HepG2 (cell line): ENCODE measurements around the gene ATP8B1. TPM values are rescaled to one million over a fixed set of nuclear protein-coding genes. Genes with fewer than 3 reads are reported as not detected.
A peak's percentile ranks its signal among the peaks of the same experiment; 100 is the strongest.

Experiments used
- CEBPB ChIP-seq: IDR thresholded peaks from 2 replicates; pipeline ENCODE4 v1.6.1; 2011; ENCODE audit warnings: low read depth, low read length, improper control_type of control experiment, borderline replicate concordance
- ELK4 ChIP-seq: sonication (generic); formaldehyde crosslinking; IDR thresholded peaks from 2 replicates; pipeline ENCODE4 v1.9.0; 2021; ENCODE audit warnings: missing genetic modification reagents, borderline replicate concordance
- ETV5 ChIP-seq: IDR thresholded peaks from 2 replicates; pipeline ENCODE4 v1.6.1; 2018; ENCODE audit warnings: missing biosample characterization, missing genetic modification reagents, inconsistent platforms, borderline replicate concordance
- JUN ChIP-seq: sonication (generic); formaldehyde crosslinking; IDR thresholded peaks from 2 replicates; pipeline ENCODE4 v1.4.0; 2020; ENCODE audit warnings: mild to moderate bottlenecking, missing genetic modification reagents
- NR2F1 ChIP-seq, 2 experiments: fragments of 450-650 bp in 1 of 2; formaldehyde crosslinking in 1 of 2; IDR thresholded peaks; 2 replicates each; pipeline versions ENCODE4 v1.5.0 to v1.6.1; 2016 to 2020; ENCODE audit warnings: mild to moderate bottlenecking in 1 of 2, missing compliant biosample characterization in 1 of 2, missing genetic modification reagents in 1 of 2, moderate library complexity in 1 of 2
- NR2F6 ChIP-seq, 2 experiments: IDR thresholded peaks; 2 replicates each; pipeline ENCODE4 v1.6.1; 2016; ENCODE audit warnings: antibody characterized with exemption in 1 of 2, mild to moderate bottlenecking in 1 of 2
- POGZ ChIP-seq: sonication (generic); formaldehyde crosslinking; IDR thresholded peaks from 2 replicates; pipeline ENCODE4 v1.4.0; 2020; ENCODE audit warnings: mild to moderate bottlenecking, missing genetic modification reagents
- SRSF9 ChIP-seq: fragments of 200-400 bp; formaldehyde crosslinking; IDR thresholded peaks from 2 replicates; pipeline ENCODE4 v1.6.1; 2018; ENCODE audit warnings: borderline replicate concordance, mild to moderate bottlenecking, low read depth, low read length; ENCODE audit not compliant: insufficient read depth, poor library complexity, severe bottlenecking
- TARDBP ChIP-seq: sonication (generic); formaldehyde crosslinking; IDR thresholded peaks from 2 replicates; pipeline ENCODE4 v1.8.0; 2022; ENCODE audit warnings: mild to moderate bottlenecking, missing genetic modification reagents
- ZNF282 ChIP-seq: fragments of 450-650 bp; IDR thresholded peaks from 2 replicates; pipeline ENCODE4 v1.6.1; 2018; ENCODE audit not compliant: partially characterized antibody
- ZNF460 ChIP-seq: sonication (generic); formaldehyde crosslinking; IDR thresholded peaks from 2 replicates; pipeline ENCODE4 v1.5.1; 2020; ENCODE audit warnings: missing genetic modification reagents, mild to moderate bottlenecking, borderline replicate concordance
- ZNF570 ChIP-seq: sonication (generic); formaldehyde crosslinking; IDR thresholded peaks from 2 replicates; pipeline ENCODE4 v1.4.0; 2020; ENCODE audit warnings: mild to moderate bottlenecking, missing genetic modification reagents, borderline replicate concordance
- ZNF607 ChIP-seq: sonication (generic); formaldehyde crosslinking; IDR thresholded peaks from 2 replicates; pipeline ENCODE4 v1.5.1; 2020; ENCODE audit warnings: missing genetic modification reagents, mild to moderate bottlenecking, borderline replicate concordance
- ZNF766 ChIP-seq: sonication (generic); formaldehyde crosslinking; IDR thresholded peaks from 2 replicates; pipeline ENCODE4 v1.5.0; 2020; ENCODE audit warnings: missing genetic modification reagents, borderline replicate concordance
- ZNF83 ChIP-seq: sonication (generic); formaldehyde crosslinking; IDR thresholded peaks from 2 replicates; pipeline ENCODE4 v1.4.0; 2020; ENCODE audit warnings: missing genetic modification reagents, mild to moderate bottlenecking, borderline replicate concordance
- ZNF878 ChIP-seq: sonication (generic); formaldehyde crosslinking; IDR thresholded peaks from 2 replicates; pipeline ENCODE4 v1.8.1; 2023; ENCODE audit warnings: mild to moderate bottlenecking, missing genetic modification reagents, moderate library complexity
- polyA plus RNA-seq, 8 experiments: library from polyadenylated mRNA; depleted of rRNA in 3 of 8; stranded (reverse) in 7 of 8; unstranded in 1 of 8; fragments of >200 nt; fragmentation: Illumina TruSeq in 4 of 8; extraction: Trizol in 4 of 8; gene quantifications; 2 replicates each; pipeline versions ENCODE4 v1.2.1 to v1.2.3, GENCODE V29; 2011 to 2016; ENCODE audit warnings: low read depth in 4 of 8, missing spikeins in 1 of 8, mixed read lengths in 1 of 8; ENCODE audit not compliant: insufficient read depth in 1 of 8
- total RNA-seq, 5 experiments: library from RNA; depleted of rRNA; stranded (reverse); fragments of >200 nt; fragmentation: Illumina TruSeq; extraction: Trizol; gene quantifications; 2 replicates each; pipeline ENCODE4 v1.2.3, GENCODE V29; 2016; ENCODE audit warnings: low read depth in 1 of 5
- TF ChIP-seq, protein P1 (sequence below): sonication (generic); formaldehyde crosslinking; IDR thresholded peaks from 2 replicates; pipeline ENCODE4 v1.4.0; 2020; ENCODE audit warnings: missing genetic modification reagents, mild to moderate bottlenecking, borderline replicate concordance
- TF ChIP-seq, protein P2 (sequence below): sonication (generic); formaldehyde crosslinking; IDR thresholded peaks from 2 replicates; pipeline ENCODE4 v1.4.0; 2020; ENCODE audit warnings: missing genetic modification reagents
- TF ChIP-seq, protein P3 (sequence below): sonication (generic); formaldehyde crosslinking; IDR thresholded peaks from 2 replicates; pipeline ENCODE4 v1.4.0; 2020; ENCODE audit warnings: missing genetic modification reagents, borderline replicate concordance

The ATP8B1 gene
- total and polyA plus RNA-seq, 2 of the 13 experiments (the other 11 are each of a cell fraction or from before 2014, with no cell fraction given) = 2.8 to 4.0 TPM

DNA sequence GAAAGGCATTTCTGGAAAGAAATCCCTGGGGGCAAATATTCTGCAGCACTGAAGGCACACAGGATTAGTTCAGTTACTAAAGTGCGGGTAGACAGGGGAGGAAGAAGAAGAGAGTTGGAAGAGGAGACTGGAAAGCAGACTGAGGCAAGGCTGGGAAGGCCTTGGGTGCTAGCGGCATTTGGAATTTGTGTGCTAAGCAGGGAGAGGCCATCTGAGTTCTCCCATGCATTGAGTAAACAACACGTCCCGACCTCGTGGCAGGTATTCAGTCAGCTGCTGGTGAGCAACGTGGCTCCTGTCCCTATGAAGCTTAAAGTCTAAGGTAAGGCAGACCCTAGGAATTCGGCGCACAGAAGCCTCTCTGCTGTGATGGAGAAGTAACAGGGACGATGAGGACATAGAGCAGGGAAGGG lies 30.7 kb downstream of the ATP8B1 start (continued):
- TF ChIP-seq JUN = no peak
- TF ChIP-seq ZNF766 (CRISPR knock-in tag) = peak; percentile 82; the same call in 1 of the 2 replicates
- no peak for TF ChIP-seq NR2F1 (CRISPR knock-in tag; IDR thresholded peaks at IDR 0.05)
- TF ChIP-seq, protein P1, sequence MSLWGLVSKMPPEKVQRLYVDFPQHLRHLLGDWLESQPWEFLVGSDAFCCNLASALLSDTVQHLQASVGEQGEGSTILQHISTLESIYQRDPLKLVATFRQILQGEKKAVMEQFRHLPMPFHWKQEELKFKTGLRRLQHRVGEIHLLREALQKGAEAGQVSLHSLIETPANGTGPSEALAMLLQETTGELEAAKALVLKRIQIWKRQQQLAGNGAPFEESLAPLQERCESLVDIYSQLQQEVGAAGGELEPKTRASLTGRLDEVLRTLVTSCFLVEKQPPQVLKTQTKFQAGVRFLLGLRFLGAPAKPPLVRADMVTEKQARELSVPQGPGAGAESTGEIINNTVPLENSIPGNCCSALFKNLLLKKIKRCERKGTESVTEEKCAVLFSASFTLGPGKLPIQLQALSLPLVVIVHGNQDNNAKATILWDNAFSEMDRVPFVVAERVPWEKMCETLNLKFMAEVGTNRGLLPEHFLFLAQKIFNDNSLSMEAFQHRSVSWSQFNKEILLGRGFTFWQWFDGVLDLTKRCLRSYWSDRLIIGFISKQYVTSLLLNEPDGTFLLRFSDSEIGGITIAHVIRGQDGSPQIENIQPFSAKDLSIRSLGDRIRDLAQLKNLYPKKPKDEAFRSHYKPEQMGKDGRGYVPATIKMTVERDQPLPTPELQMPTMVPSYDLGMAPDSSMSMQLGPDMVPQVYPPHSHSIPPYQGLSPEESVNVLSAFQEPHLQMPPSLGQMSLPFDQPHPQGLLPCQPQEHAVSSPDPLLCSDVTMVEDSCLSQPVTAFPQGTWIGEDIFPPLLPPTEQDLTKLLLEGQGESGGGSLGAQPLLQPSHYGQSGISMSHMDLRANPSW (CRISPR knock-in tag) = no peak
- TF ChIP-seq, protein P2, sequence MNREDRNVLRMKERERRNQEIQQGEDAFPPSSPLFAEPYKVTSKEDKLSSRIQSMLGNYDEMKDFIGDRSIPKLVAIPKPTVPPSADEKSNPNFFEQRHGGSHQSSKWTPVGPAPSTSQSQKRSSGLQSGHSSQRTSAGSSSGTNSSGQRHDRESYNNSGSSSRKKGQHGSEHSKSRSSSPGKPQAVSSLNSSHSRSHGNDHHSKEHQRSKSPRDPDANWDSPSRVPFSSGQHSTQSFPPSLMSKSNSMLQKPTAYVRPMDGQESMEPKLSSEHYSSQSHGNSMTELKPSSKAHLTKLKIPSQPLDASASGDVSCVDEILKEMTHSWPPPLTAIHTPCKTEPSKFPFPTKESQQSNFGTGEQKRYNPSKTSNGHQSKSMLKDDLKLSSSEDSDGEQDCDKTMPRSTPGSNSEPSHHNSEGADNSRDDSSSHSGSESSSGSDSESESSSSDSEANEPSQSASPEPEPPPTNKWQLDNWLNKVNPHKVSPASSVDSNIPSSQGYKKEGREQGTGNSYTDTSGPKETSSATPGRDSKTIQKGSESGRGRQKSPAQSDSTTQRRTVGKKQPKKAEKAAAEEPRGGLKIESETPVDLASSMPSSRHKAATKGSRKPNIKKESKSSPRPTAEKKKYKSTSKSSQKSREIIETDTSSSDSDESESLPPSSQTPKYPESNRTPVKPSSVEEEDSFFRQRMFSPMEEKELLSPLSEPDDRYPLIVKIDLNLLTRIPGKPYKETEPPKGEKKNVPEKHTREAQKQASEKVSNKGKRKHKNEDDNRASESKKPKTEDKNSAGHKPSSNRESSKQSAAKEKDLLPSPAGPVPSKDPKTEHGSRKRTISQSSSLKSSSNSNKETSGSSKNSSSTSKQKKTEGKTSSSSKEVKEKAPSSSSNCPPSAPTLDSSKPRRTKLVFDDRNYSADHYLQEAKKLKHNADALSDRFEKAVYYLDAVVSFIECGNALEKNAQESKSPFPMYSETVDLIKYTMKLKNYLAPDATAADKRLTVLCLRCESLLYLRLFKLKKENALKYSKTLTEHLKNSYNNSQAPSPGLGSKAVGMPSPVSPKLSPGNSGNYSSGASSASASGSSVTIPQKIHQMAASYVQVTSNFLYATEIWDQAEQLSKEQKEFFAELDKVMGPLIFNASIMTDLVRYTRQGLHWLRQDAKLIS (CRISPR knock-in tag) = no peak
- no peak for TF ChIP-seq SRSF9
- TF ChIP-seq ZNF570 (CRISPR knock-in tag) = no peak
- no peak for TF ChIP-seq NR2F6 (IDR thresholded peaks at IDR 0.05)
- TF ChIP-seq NR2F6 (CRISPR knock-in tag; IDR thresholded peaks at IDR 0.05) = peak; percentile 62; the same call in 1 of the 2 replicates
- peak; percentile 68; the same call in 1 of the 2 replicates for TF ChIP-seq POGZ (CRISPR knock-in tag)
- peak; percentile 58; the same call in 1 of the 2 replicates for TF ChIP-seq TARDBP (CRISPR knock-in tag)
- TF ChIP-seq ELK4 (CRISPR knock-in tag) = no peak
- TF ChIP-seq ZNF282 = no peak
- no peak; the same call in 1 of the 2 replicates for TF ChIP-seq ZNF460 (CRISPR knock-in tag)
- TF ChIP-seq ZNF83 (CRISPR knock-in tag) = no peak
- TF ChIP-seq ZNF878 (CRISPR knock-in tag) = peak; percentile 82; the same call in 1 of the 2 replicates
- no peak for TF ChIP-seq CEBPB
- TF ChIP-seq ZNF607 (CRISPR knock-in tag) = peak; percentile 88
- TF ChIP-seq, protein P3, sequence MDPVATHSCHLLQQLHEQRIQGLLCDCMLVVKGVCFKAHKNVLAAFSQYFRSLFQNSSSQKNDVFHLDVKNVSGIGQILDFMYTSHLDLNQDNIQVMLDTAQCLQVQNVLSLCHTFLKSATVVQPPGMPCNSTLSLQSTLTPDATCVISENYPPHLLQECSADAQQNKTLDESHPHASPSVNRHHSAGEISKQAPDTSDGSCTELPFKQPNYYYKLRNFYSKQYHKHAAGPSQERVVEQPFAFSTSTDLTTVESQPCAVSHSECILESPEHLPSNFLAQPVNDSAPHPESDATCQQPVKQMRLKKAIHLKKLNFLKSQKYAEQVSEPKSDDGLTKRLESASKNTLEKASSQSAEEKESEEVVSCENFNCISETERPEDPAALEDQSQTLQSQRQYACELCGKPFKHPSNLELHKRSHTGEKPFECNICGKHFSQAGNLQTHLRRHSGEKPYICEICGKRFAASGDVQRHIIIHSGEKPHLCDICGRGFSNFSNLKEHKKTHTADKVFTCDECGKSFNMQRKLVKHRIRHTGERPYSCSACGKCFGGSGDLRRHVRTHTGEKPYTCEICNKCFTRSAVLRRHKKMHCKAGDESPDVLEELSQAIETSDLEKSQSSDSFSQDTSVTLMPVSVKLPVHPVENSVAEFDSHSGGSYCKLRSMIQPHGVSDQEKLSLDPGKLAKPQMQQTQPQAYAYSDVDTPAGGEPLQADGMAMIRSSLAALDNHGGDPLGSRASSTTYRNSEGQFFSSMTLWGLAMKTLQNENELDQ (CRISPR knock-in tag) = no peak
- 0 out of 2 replicates have a peak, but pooled peaks have one; percentile 25 for TF ChIP-seq ETV5
